H1 (cell line): Measurements from ENCODE around the gene ZNF592.
A peak's percentile ranks its signal among the peaks of the same experiment; 100 is the strongest.

Source experiments
- GABPA ChIP-seq: IDR thresholded peaks from 2 replicates; pipeline ENCODE4 v1.6.1; 2011; ENCODE audit warnings: mild to moderate bottlenecking, low read length, moderate library complexity, borderline replicate concordance; ENCODE audit not compliant: insufficient read depth
- HDAC2 ChIP-seq, 2 experiments: fragments of 300-600 bp in 1 of 2; sonication (generic) in 1 of 2; IDR thresholded peaks; 2 replicates each; pipeline ENCODE4 v1.6.1; 2011 to 2012; ENCODE audit warnings: low read depth in 2 of 2, low read length in 2 of 2, mild to moderate bottlenecking in 2 of 2, moderate library complexity in 2 of 2, borderline replicate concordance in 1 of 2, inconsistent platforms in 1 of 2
- POLR2A ChIP-seq, 2 experiments: IDR thresholded peaks; 1 replicate in 1 of 2; 2 replicates in 1 of 2; pipeline ENCODE4 v1.6.1; 2011; ENCODE audit warnings: low read depth in 2 of 2, low read length in 2 of 2, mild to moderate bottlenecking in 2 of 2; ENCODE audit errors: control extremely low read depth in 1 of 2
- SP1 ChIP-seq: IDR thresholded peaks from 2 replicates; pipeline ENCODE4 v1.6.1; 2011; ENCODE audit warnings: low read depth, low read length
- TF ChIP-seq, protein P1 (sequence below), 3 experiments: IDR thresholded peaks; 1 replicate in 2 of 3; 2 replicates in 1 of 3; pipeline versions ENCODE4 v1.5.1 to v1.6.1; 2011; ENCODE audit warnings: low read length in 3 of 3, mild to moderate bottlenecking in 3 of 3, inconsistent platforms in 2 of 3, low read depth in 1 of 3, moderate library complexity in 1 of 3; ENCODE audit not compliant: insufficient read depth in 1 of 3; ENCODE audit errors: control extremely low read depth in 1 of 3

DNA sequence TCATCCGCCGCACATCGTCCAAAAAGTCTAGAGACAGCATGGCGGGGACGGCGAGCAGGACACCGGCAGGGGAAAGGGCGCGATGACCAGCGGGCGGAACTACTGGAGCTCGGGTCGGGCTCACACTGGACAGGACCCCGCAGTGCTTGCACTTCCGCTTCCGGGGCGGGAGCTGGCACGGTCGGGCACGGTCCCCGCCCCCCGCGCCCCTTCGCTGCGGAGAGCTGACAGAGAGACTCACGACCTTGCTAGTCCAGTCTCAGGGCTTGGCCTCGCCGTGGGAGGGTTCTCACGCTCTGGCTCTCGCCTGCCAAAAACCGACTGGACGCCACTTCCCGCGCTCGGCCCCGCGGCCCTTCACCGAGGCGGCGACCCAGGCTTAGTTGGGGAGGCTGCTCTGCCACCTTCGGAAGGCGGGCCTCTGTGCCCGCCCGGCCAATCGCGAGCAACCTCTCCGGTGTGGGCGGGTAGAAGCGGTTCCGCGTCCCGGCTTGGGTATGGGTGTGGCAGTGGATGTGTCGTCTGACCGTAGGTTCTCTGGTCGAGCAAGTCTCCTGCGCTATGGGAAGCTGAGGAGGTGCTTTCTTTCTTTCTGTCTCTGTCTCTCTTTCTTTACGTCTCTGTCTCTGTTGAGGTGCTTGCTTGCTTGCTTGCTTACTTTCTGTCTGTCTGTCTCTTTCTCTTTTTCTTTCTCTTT lies 32.2 kb upstream of the ZNF592 start, which contains the start of gene SEC11A:
- TF ChIP-seq GABPA (peak; percentile 99), POLR2A (IDR thresholded peaks at IDR 0.05; ENCODE audit: control extremely low read depth in 1 of 2, low read depth in 2 of 2, low read length in 2 of 2) (peak; percentile 82 to 96), SP1 (no peak), HDAC2 (IDR thresholded peaks at IDR 0.05; ENCODE audit: borderline replicate concordance in 1 of 2, low read depth in 2 of 2, low read length in 2 of 2) (no peak; a peak in 1 of 4 replicates)
- TF ChIP-seq, protein P1, sequence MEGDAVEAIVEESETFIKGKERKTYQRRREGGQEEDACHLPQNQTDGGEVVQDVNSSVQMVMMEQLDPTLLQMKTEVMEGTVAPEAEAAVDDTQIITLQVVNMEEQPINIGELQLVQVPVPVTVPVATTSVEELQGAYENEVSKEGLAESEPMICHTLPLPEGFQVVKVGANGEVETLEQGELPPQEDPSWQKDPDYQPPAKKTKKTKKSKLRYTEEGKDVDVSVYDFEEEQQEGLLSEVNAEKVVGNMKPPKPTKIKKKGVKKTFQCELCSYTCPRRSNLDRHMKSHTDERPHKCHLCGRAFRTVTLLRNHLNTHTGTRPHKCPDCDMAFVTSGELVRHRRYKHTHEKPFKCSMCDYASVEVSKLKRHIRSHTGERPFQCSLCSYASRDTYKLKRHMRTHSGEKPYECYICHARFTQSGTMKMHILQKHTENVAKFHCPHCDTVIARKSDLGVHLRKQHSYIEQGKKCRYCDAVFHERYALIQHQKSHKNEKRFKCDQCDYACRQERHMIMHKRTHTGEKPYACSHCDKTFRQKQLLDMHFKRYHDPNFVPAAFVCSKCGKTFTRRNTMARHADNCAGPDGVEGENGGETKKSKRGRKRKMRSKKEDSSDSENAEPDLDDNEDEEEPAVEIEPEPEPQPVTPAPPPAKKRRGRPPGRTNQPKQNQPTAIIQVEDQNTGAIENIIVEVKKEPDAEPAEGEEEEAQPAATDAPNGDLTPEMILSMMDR (IDR thresholded peaks at IDR 0.05; ENCODE audit: control extremely low read depth in 1 of 3, insufficient read depth in 1 of 3, low read depth in 1 of 3, low read length in 3 of 3), result no peak
